HepG2 (cell line): ENCODE measurements around the gene AKR1C4. TPM values are rescaled to one million over a fixed set of nuclear protein-coding genes. Genes with fewer than 3 reads are reported as not detected.

Experiments
- ATAC-seq: fragments of 200-7000 bp; cut with Tn5 transposase; 3 replicates; pipeline ENCODE4 v1.9.1; 2020; ENCODE audit warnings: mild to moderate bottlenecking, moderate library complexity
- BruUV-seq: library from RNA; stranded (reverse); fragments of 400-500 nt; replicated peaks from 2 replicates; lab custom pipeline; 2021; lab: Mats Ljungman, UMichigan
- CTCF ChIA-PET: fragments of 300-600 bp; formaldehyde crosslinking; extraction: SDS; loops from one replicate; lab custom pipeline; 2021; ENCODE audit warnings: low total read pairs, inconsistent platforms, low intra/inter-chr PET ratio; lab: Yijun Ruan, JAX
- POLR2A ChIA-PET: fragments of 350-600 bp; sonication (Branson Sonifier 250); formaldehyde crosslinking; loops from one replicate; lab custom pipeline; 2020; ENCODE audit warnings: antibody characterized with exemption, inconsistent platforms; lab: Yijun Ruan, JAX
- DNase-seq: peaks from one replicate; pipeline ENCODE4 v3.0.0-alpha.2; 2015; ENCODE audit warnings: low spot score
- FAIRE-seq: peaks from 3 replicates; lab custom pipeline; 2011; peaks lifted over from hg19 to GRCh38; lab: Jason Lieb, UNC
- H2AFZ ChIP-seq: one replicate; pipeline ENCODE4 v1.6.1; 2011; ENCODE audit warnings: low read length, inconsistent platforms
- H3K27ac ChIP-seq: fragments of 300-600 bp; 3 replicates; pipeline ENCODE4 v1.8.0; 2011; ENCODE audit warnings: mixed run types, mild to moderate bottlenecking, mixed read lengths, low read length, inconsistent platforms; ENCODE audit not compliant: insufficient read depth; ENCODE audit errors: extremely low read length
- H3K27me3 ChIP-seq, 2 experiments: fragments of 200-600 bp in 1 of 2; 2 replicates in 1 of 2; 3 replicates in 1 of 2; pipeline versions ENCODE4 v1.6.0 to v1.8.0; 2011; ENCODE audit warnings: low read length in 2 of 2, mild to moderate bottlenecking in 2 of 2, moderate library complexity in 2 of 2, inconsistent platforms in 1 of 2; ENCODE audit not compliant: insufficient read depth in 2 of 2, control insufficient read depth in 1 of 2
- H3K36me3 ChIP-seq, 2 experiments: fragments of 200-600 bp in 1 of 2; replicated peaks in 1 of 2; 2 replicates in 1 of 2; 3 replicates in 1 of 2; pipeline versions ENCODE4 v1.5.1 to v1.8.0; 2011; ENCODE audit warnings: low read length in 2 of 2, inconsistent platforms in 1 of 2; ENCODE audit not compliant: insufficient read depth in 2 of 2, control insufficient read depth in 1 of 2
- H3K4me1 ChIP-seq: 2 replicates; pipeline ENCODE4 v1.5.1; 2012; ENCODE audit warnings: low read length, inconsistent platforms; ENCODE audit not compliant: insufficient read depth
- H3K4me2 ChIP-seq: 2 replicates; pipeline ENCODE4 v1.6.0; 2011; ENCODE audit warnings: low read depth, low read length, inconsistent platforms
- H3K4me3 ChIP-seq, 3 experiments: fragments of 200-600 bp in 1 of 3; sonication (generic), shearing (Covaris generic) in 1 of 3; replicated peaks in 1 of 3; 2 replicates each; pipeline ENCODE4 v1.5.1; 2011 to 2016; ENCODE audit warnings: low read length in 3 of 3, inconsistent platforms in 2 of 3, low read depth in 2 of 3, mild to moderate bottlenecking in 2 of 3, control low read depth in 1 of 3, mixed read lengths in 1 of 3; ENCODE audit not compliant: insufficient read depth in 1 of 3
- H3K79me2 ChIP-seq: one replicate; pipeline ENCODE4 v1.6.1; 2011; ENCODE audit warnings: low read length, inconsistent platforms; ENCODE audit not compliant: insufficient read depth
- H3K9ac ChIP-seq: 2 replicates; pipeline ENCODE4 v1.6.0; 2011; ENCODE audit warnings: mild to moderate bottlenecking, low read depth, low read length, inconsistent platforms; ENCODE audit not compliant: insufficient read depth
- H3K9me3 ChIP-seq: 2 replicates; pipeline ENCODE4 v1.5.1; 2012; ENCODE audit warnings: mild to moderate bottlenecking, low read length
- H4K20me1 ChIP-seq: 2 replicates; pipeline ENCODE4 v1.6.0; 2011; ENCODE audit warnings: inconsistent platforms, mild to moderate bottlenecking, low read length, moderate library complexity; ENCODE audit not compliant: insufficient read depth
- ARHGAP35 ChIP-seq: sonication (generic); formaldehyde crosslinking; IDR thresholded peaks from 2 replicates; pipeline ENCODE4 v1.9.0; 2022; ENCODE audit warnings: mild to moderate bottlenecking, inconsistent platforms, moderate library complexity, missing genetic modification reagents, borderline replicate concordance
- BCLAF1 ChIP-seq: fragments of 450-650 bp; IDR thresholded peaks from 2 replicates; pipeline ENCODE4 v1.6.1; 2017; ENCODE audit warnings: mild to moderate bottlenecking
- CREB3 ChIP-seq: sonication (generic); formaldehyde crosslinking; IDR thresholded peaks from 2 replicates; pipeline ENCODE4 v1.5.0; 2020; ENCODE audit warnings: missing genetic modification reagents
- CREM ChIP-seq, 2 experiments: sonication (generic) in 1 of 2; formaldehyde crosslinking in 1 of 2; IDR thresholded peaks; 2 replicates each; pipeline versions ENCODE4 v1.4.0 to v1.6.1; 2016 to 2020; ENCODE audit warnings: antibody characterized with exemption in 1 of 2, mild to moderate bottlenecking in 1 of 2, missing genetic modification reagents in 1 of 2
- FOXJ3 ChIP-seq: sonication (generic); formaldehyde crosslinking; IDR thresholded peaks from 2 replicates; pipeline ENCODE4 v1.4.0; 2020; ENCODE audit warnings: missing genetic modification reagents, mild to moderate bottlenecking, borderline replicate concordance
- HNF4G ChIP-seq, 2 experiments: sonication (generic) in 1 of 2; formaldehyde crosslinking in 1 of 2; IDR thresholded peaks; 2 replicates each; pipeline versions ENCODE4 v1.4.0 to v1.6.1; 2011 to 2020; ENCODE audit warnings: borderline replicate concordance in 2 of 2, low read depth in 2 of 2, mild to moderate bottlenecking in 2 of 2, low read length in 1 of 2, missing genetic modification reagents in 1 of 2, moderate library complexity in 1 of 2
- IRX3 ChIP-seq: sonication (generic); formaldehyde crosslinking; IDR thresholded peaks from 2 replicates; pipeline ENCODE4 v1.8.1; 2023; ENCODE audit warnings: mild to moderate bottlenecking, low read depth, missing genetic modification reagents, borderline replicate concordance
- MAFF ChIP-seq: IDR thresholded peaks from 2 replicates; pipeline ENCODE4 v1.6.1; 2011; ENCODE audit warnings: low read depth, low read length, improper control_type of control experiment
- MAFK ChIP-seq, 2 experiments: IDR thresholded peaks in 1 of 2; conservative IDR thresholded peaks in 1 of 2; 2 replicates each; pipeline ENCODE4 v1.6.1; 2011; ENCODE audit warnings: improper control_type of control experiment in 2 of 2, low read length in 2 of 2
- NCOR1 ChIP-seq: fragments of 200-600 bp; sonication (generic); IDR thresholded peaks from 2 replicates; pipeline ENCODE4 v1.7.0; 2017; ENCODE audit warnings: antibody characterized with exemption, low read length, borderline replicate concordance
- RBAK ChIP-seq: sonication (generic); formaldehyde crosslinking; IDR thresholded peaks from 2 replicates; pipeline ENCODE4 v1.5.1; 2020; ENCODE audit warnings: mild to moderate bottlenecking, missing genetic modification reagents
- SSRP1 ChIP-seq: IDR thresholded peaks from 2 replicates; pipeline ENCODE4 v1.6.1; 2016; ENCODE audit warnings: control low read depth
- XRCC5 ChIP-seq: fragments of 200-400 bp; formaldehyde crosslinking; optimal IDR thresholded peaks from 2 replicates; pipeline ENCODE3; 2017; ENCODE audit warnings: mild to moderate bottlenecking, low read length
- ZNF44 ChIP-seq: sonication (generic); formaldehyde crosslinking; IDR thresholded peaks from 2 replicates; pipeline ENCODE4 v1.5.1; 2020; ENCODE audit warnings: mild to moderate bottlenecking, missing genetic modification reagents
- ZNF552 ChIP-seq: sonication (generic); formaldehyde crosslinking; IDR thresholded peaks from 2 replicates; pipeline ENCODE4 v1.9.0; 2022; ENCODE audit warnings: missing genetic modification reagents, mild to moderate bottlenecking, borderline replicate concordance
- ZNF567 ChIP-seq: sonication (generic); formaldehyde crosslinking; IDR thresholded peaks from 2 replicates; pipeline ENCODE4 v1.8.1; 2023; ENCODE audit warnings: mild to moderate bottlenecking, missing genetic modification reagents, borderline replicate concordance
- WGBS: methylation state at CpG from one replicate; pipeline ENCODE4 v1.1.6; 2017; ENCODE audit warnings: low lambda C conversion rate; 5-methylcytosine and 5-hydroxymethylcytosine counted together
- in situ Hi-C: cut with HindIII; loops from 2 replicates; pipeline ENCODE4 v1.10.0; 2017; ENCODE audit warnings: low pct_unique_long_range_greater_than_20kb; ENCODE audit not compliant: extremely low pct_ligation_motif_present
- intact Hi-C: fragments of 100-400 bp; cut with micrococcal nuclease; formaldehyde crosslinking; loops from one replicate; pipeline ENCODE4 v1.10.0; 2022; ENCODE audit not compliant: unreplicated experiment
- polyA plus RNA-seq, 8 experiments: library from polyadenylated mRNA; depleted of rRNA in 3 of 8; stranded (reverse) in 7 of 8; unstranded in 1 of 8; fragments of >200 nt; fragmentation: Illumina TruSeq in 4 of 8; extraction: Trizol in 4 of 8; gene quantifications; 2 replicates each; pipeline versions ENCODE4 v1.2.1 to v1.2.3, GENCODE V29; 2011 to 2016; ENCODE audit warnings: low read depth in 4 of 8, missing spikeins in 1 of 8, mixed read lengths in 1 of 8; ENCODE audit not compliant: insufficient read depth in 1 of 8
- total RNA-seq, 5 experiments: library from RNA; depleted of rRNA; stranded (reverse); fragments of >200 nt; fragmentation: Illumina TruSeq; extraction: Trizol; gene quantifications; 2 replicates each; pipeline ENCODE4 v1.2.3, GENCODE V29; 2016; ENCODE audit warnings: low read depth in 1 of 5

The AKR1C4 gene
- total and polyA plus RNA-seq, 2 of the 13 experiments (the other 11 are each of a cell fraction or from before 2014, with no cell fraction given): 0.18 to 1.3 TPM

DNA sequence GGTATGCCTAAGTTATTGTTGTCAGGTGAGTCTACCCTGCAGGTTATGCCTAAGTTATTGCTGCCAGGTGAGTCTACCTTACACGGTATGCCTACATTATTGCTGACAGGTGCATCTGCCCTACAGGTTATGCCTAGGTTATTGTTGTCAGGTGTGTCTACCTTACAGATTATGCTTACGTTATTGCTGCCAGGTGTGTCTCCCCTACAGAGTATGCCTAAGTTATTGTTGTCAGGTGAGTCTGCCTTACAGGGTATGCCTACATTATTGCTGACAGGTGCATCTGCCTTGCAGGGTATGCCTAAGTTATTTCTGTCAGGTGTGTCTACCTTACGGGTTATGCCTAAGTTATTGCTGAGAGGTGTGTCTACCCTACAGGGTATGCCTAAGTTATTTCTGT is 64.2 kb downstream of the AKR1C4 start:
- Histone ChIP-seq H2AFZ (no peak overlapping the region), H3K4me2 (no peak overlapping the region), H3K36me3 (no peaks in the 10 kb centered on the region), H3K9ac (no peak overlapping the region), H4K20me1 (no peaks in the 10 kb centered on the region), H3K27ac (no peak overlapping the region), H3K27me3 (no peaks in the 10 kb centered on the region; a peak in 1 of 5 replicates), H3K4me1 (peaks cover 30% of the 10 kb centered on the region), H3K9me3 (peaks cover 11% of the 10 kb centered on the region), H3K4me3 (no peak overlapping the region), H3K79me2 (no peaks in the 10 kb centered on the region)
- CTCF ChIA-PET: no interaction called here
- intact Hi-C loops: no loop called here
- ATAC-seq: no peak
- POLR2A ChIA-PET: no interaction called here
- DNase-seq: no peak
- 88% methylated on average over 3 of the region's 3 CpGs for WGBS
- no peak for FAIRE-seq
- in situ Hi-C loops: no loop called here
- no TSS peak for BruUV-seq
- TF ChIP-seq MAFK (conservative IDR thresholded peaks at IDR 0.05 in 1 of 2, IDR thresholded peaks at IDR 0.05 in 1 of 2; ENCODE audit: low read length in 2 of 2) (0 out of 4 replicates have a peak, but pooled peaks of 1 of the 2 experiments have one; percentile 11), MAFF (peak; percentile 3; the same call in 1 of the 2 replicates), XRCC5 (no peak), FOXJ3 (no peak), HNF4G (IDR thresholded peaks at IDR 0.05; ENCODE audit: borderline replicate concordance, low read depth, low read length) (no peak), HNF4G (CRISPR knock-in tag; IDR thresholded peaks at IDR 0.05; ENCODE audit: borderline replicate concordance, low read depth) (no peak), RBAK (CRISPR knock-in tag) (0 out of 2 replicates have a peak, but pooled peaks have one; percentile 27), ZNF567 (no peak), NCOR1 (no peak)
- TF ChIP-seq, all 625 proteins: peak for 3

- Histone ChIP-seq H2AFZ (no peak overlapping the region), H3K9me3 (peaks cover 20% of the 10 kb centered on the region), H3K36me3 (no peaks in the 10 kb centered on the region), H3K4me3 (no peak overlapping the region), H3K4me2 (no peak overlapping the region), H3K79me2 (no peaks in the 10 kb centered on the region), H3K27ac (no peak overlapping the region), H3K4me1 (peaks cover 16% of the 10 kb centered on the region), H4K20me1 (no peaks in the 10 kb centered on the region), H3K27me3 (no peaks in the 10 kb centered on the region; a peak in 1 of 5 replicates), H3K9ac (no peak overlapping the region)
- ATAC-seq: no peak
- FAIRE-seq: no peak
- POLR2A ChIA-PET: no interaction called here
- in situ Hi-C loops (no loop called here), intact Hi-C loops (no loop called here)
- DNase-seq: no peak
- WGBS: 87% methylated on average over 1 of the region's 1 CpG
- BruUV-seq: no TSS peak
- CTCF ChIA-PET: no interaction called here
- no peak for TF ChIP-seq ARHGAP35 (CRISPR knock-in tag)
- no peak for TF ChIP-seq BCLAF1
- TF ChIP-seq CREB3 (CRISPR knock-in tag): no peak
- TF ChIP-seq ZNF552 (CRISPR knock-in tag): no peak
- no peak for TF ChIP-seq ZNF44 (CRISPR knock-in tag)
- TF ChIP-seq CREM (IDR thresholded peaks at IDR 0.05): no peak
- no peak for TF ChIP-seq CREM (CRISPR knock-in tag; IDR thresholded peaks at IDR 0.05)
- TF ChIP-seq IRX3 (CRISPR knock-in tag): no peak
- TF ChIP-seq SSRP1 (CRISPR knock-in tag): no peak
Measured at GRCh38 chr10:5265139-5265538, 68.5 kb downstream of the AKR1C4 start.
